WTC11 (cell line): ENCODE results near the gene ERAP2. TPM values are rescaled to one million over a fixed set of nuclear protein-coding genes. Genes with fewer than 3 reads are reported as not detected.

Experiments
- ATAC-seq: fragments of 200-7000 bp; cut with Tn5 transposase; 2 replicates; pipeline ENCODE4 v1.10.0; 2021; ENCODE audit warnings: mild to moderate bottlenecking, moderate library complexity
- CTCF ChIA-PET: fragments of 300-600 bp; sonication (Branson Sonifier 250); formaldehyde crosslinking; loops from one replicate; lab custom pipeline; 2021; ENCODE audit warnings: antibody characterized with exemption; lab: Charles Lee
- POLR2A ChIA-PET: fragments of 350-600 bp; sonication (Branson Sonifier 250); formaldehyde crosslinking; loops from one replicate; lab custom pipeline; 2021; ENCODE audit warnings: antibody characterized with exemption; lab: Charles Lee
- DNase-seq: peaks from one replicate; pipeline ENCODE4 v3.0.0; 2021; ENCODE audit warnings: low spot score
- H3K27ac Mint-ChIP-seq: 2 replicates; pipeline ENCODE4 v1.8.0; 2021; ENCODE audit warnings: mixed read lengths
- H3K27me3 Mint-ChIP-seq: 2 replicates; pipeline ENCODE4 v1.8.0; 2021; ENCODE audit warnings: low read depth, mild to moderate bottlenecking, moderate library complexity, mixed read lengths
- H3K36me3 Mint-ChIP-seq: 2 replicates; pipeline ENCODE4 v1.8.0; 2021; ENCODE audit warnings: mixed read lengths
- H3K4me1 Mint-ChIP-seq: 2 replicates; pipeline ENCODE4 v1.8.0; 2022; ENCODE audit warnings: mixed read lengths
- H3K4me3 Mint-ChIP-seq: 2 replicates; pipeline ENCODE4 v1.8.0; 2021; ENCODE audit warnings: mild to moderate bottlenecking, moderate library complexity, mixed read lengths
- H3K9me3 Mint-ChIP-seq: 2 replicates; pipeline ENCODE4 v1.8.0; 2021; ENCODE audit warnings: mixed read lengths
- AR ChIP-seq: fragments of 250-450 bp; sonication (Bioruptor Pico); IDR thresholded peaks from 2 replicates; pipeline ENCODE4 v1.9.0; 2021; ENCODE audit warnings: mild to moderate bottlenecking
- ATF2 ChIP-seq: sonication (generic); formaldehyde crosslinking; IDR thresholded peaks from 2 replicates; pipeline ENCODE4 v1.8.1; 2022; ENCODE audit warnings: low read depth, missing genetic modification reagents, borderline replicate concordance
- ATF3 ChIP-seq: sonication (generic); formaldehyde crosslinking; conservative IDR thresholded peaks from 2 replicates; pipeline ENCODE4 v1.8.1; 2022; ENCODE audit warnings: mild to moderate bottlenecking, missing genetic modification reagents
- ATF6 ChIP-seq: sonication (generic); formaldehyde crosslinking; IDR thresholded peaks from 2 replicates; pipeline ENCODE4 v1.8.1; 2023; ENCODE audit warnings: mild to moderate bottlenecking, missing genetic modification reagents
- CREM ChIP-seq: sonication (generic); formaldehyde crosslinking; IDR thresholded peaks from 2 replicates; pipeline ENCODE4 v1.8.1; 2022; ENCODE audit warnings: mild to moderate bottlenecking, missing genetic modification reagents, moderate library complexity
- GTF2I ChIP-seq: fragments of 250-450 bp; sonication (Bioruptor Pico); conservative IDR thresholded peaks from 2 replicates; pipeline ENCODE4 v1.4.0; 2021; ENCODE audit warnings: mild to moderate bottlenecking
- HMGA2 ChIP-seq: fragments of 250-450 bp; sonication (Bioruptor Pico); IDR thresholded peaks from 2 replicates; pipeline ENCODE4 v1.4.0; 2021; ENCODE audit warnings: mild to moderate bottlenecking, moderate library complexity
- IRF2 ChIP-seq: sonication (generic); formaldehyde crosslinking; IDR thresholded peaks from 2 replicates; pipeline ENCODE4 v1.8.0; 2022; ENCODE audit warnings: low read depth, missing genetic modification reagents, borderline replicate concordance
- KAT7 ChIP-seq: sonication (generic); formaldehyde crosslinking; IDR thresholded peaks from 2 replicates; pipeline ENCODE4 v1.8.1; 2023; ENCODE audit warnings: missing genetic modification reagents, mild to moderate bottlenecking, borderline replicate concordance
- NR1H2 ChIP-seq: sonication (generic); formaldehyde crosslinking; IDR thresholded peaks from 2 replicates; pipeline ENCODE4 v1.9.0; 2021; ENCODE audit warnings: mild to moderate bottlenecking, moderate library complexity, missing genetic modification reagents
- OVOL2 ChIP-seq: fragments of 250-450 bp; sonication (Bioruptor Pico); IDR thresholded peaks from 2 replicates; pipeline ENCODE4 v1.9.0; 2021; ENCODE audit warnings: mild to moderate bottlenecking, borderline replicate concordance
- PRRX2 ChIP-seq: fragments of 250-450 bp; sonication (Bioruptor Pico); IDR thresholded peaks from 2 replicates; pipeline ENCODE4 v1.8.0; 2021; ENCODE audit warnings: mild to moderate bottlenecking
- RELA ChIP-seq: sonication (generic); formaldehyde crosslinking; IDR thresholded peaks from 2 replicates; pipeline ENCODE4 v1.8.1; 2022; ENCODE audit warnings: missing genetic modification reagents, mild to moderate bottlenecking, borderline replicate concordance
- RORB ChIP-seq: fragments of 250-450 bp; sonication (Bioruptor Pico); IDR thresholded peaks from 2 replicates; pipeline ENCODE4 v1.9.0; 2021; ENCODE audit warnings: mild to moderate bottlenecking
- SP1 ChIP-seq: sonication (generic); formaldehyde crosslinking; conservative IDR thresholded peaks from 2 replicates; pipeline ENCODE4 v1.8.1; 2022; ENCODE audit warnings: missing genetic modification reagents
- TCF7 ChIP-seq: sonication (generic); formaldehyde crosslinking; IDR thresholded peaks from 2 replicates; pipeline ENCODE4 v1.8.0; 2022; ENCODE audit warnings: mild to moderate bottlenecking, low read depth, missing genetic modification reagents, moderate library complexity
- TEAD4 ChIP-seq: sonication (generic); formaldehyde crosslinking; IDR thresholded peaks from 2 replicates; pipeline ENCODE4 v1.8.0; 2022; ENCODE audit warnings: mild to moderate bottlenecking, missing genetic modification reagents
- ZNF121 ChIP-seq: sonication (generic); formaldehyde crosslinking; IDR thresholded peaks from 2 replicates; pipeline ENCODE4 v1.8.0; 2023; ENCODE audit warnings: missing genetic modification reagents
- ZNF219 ChIP-seq: sonication (generic); formaldehyde crosslinking; IDR thresholded peaks from 2 replicates; pipeline ENCODE4 v1.8.0; 2023; ENCODE audit warnings: missing genetic modification reagents, mild to moderate bottlenecking, borderline replicate concordance
- ZNF263 ChIP-seq: sonication (generic); formaldehyde crosslinking; IDR thresholded peaks from 2 replicates; pipeline ENCODE4 v1.8.1; 2022; ENCODE audit warnings: low read depth, mild to moderate bottlenecking, moderate library complexity, missing genetic modification reagents
- ZNF396 ChIP-seq: fragments of 250-450 bp; sonication (Bioruptor Pico); IDR thresholded peaks from 2 replicates; pipeline ENCODE4 v1.8.0; 2021; ENCODE audit warnings: mild to moderate bottlenecking, moderate library complexity, borderline replicate concordance
- total RNA-seq: library from RNA; stranded (reverse); gene quantifications from 3 replicates; pipeline ENCODE4 v1.2.3, GENCODE V29; 2021

ERAP2 gene
- total RNA-seq, 1 experiment from 2014 or later, result 0.13 TPM

- no peak for DNase-seq
- Mint-ChIP-seq H3K27me3 (no peaks in the 10 kb centered on the region), H3K36me3 (no peaks in the 10 kb centered on the region), H3K4me1 (no peaks in the 10 kb centered on the region), H3K27ac (no peak overlapping the region), H3K4me3 (no peak overlapping the region), H3K9me3 (no peaks in the 10 kb centered on the region)
- ATAC-seq, result no peak
- CTCF ChIA-PET, result no interaction called here
- POLR2A ChIA-PET, result no interaction called here
- TF ChIP-seq RORB (no peak), ZNF396 (CRISPR knock-in tag) (no peak), ZNF219 (CRISPR knock-in tag) (no peak), PRRX2 (CRISPR knock-in tag) (no peak)
These were observed 34.8 kb downstream of the ERAP2 start for GRCh38 chr5:96911139-96911538.

GRCh38 chr5:96913233-96913632 lies 36.9 kb downstream of the ERAP2 start:
- no peak for TF ChIP-seq OVOL2 (CRISPR knock-in tag)
- no peak for TF ChIP-seq IRF2 (CRISPR knock-in tag)
- no peak for TF ChIP-seq TEAD4
- TF ChIP-seq ZNF263 (CRISPR knock-in tag), result no peak
- no peak for TF ChIP-seq ATF2
- TF ChIP-seq ATF6 (CRISPR knock-in tag), result no peak
- TF ChIP-seq ATF3, result no peak
- no peak for TF ChIP-seq KAT7 (CRISPR knock-in tag)
- no peak for TF ChIP-seq NR1H2
- TF ChIP-seq CREM, result no peak
- no peak for TF ChIP-seq HMGA2 (CRISPR knock-in tag)
- no peak for TF ChIP-seq TCF7 (CRISPR knock-in tag)
- no peak for TF ChIP-seq RELA (CRISPR knock-in tag)
- TF ChIP-seq AR (CRISPR knock-in tag), result no peak
- no peak for TF ChIP-seq GTF2I (CRISPR knock-in tag)
- TF ChIP-seq SP1 (CRISPR knock-in tag), result no peak
- TF ChIP-seq PRRX2 (CRISPR knock-in tag), result no peak
- no peak for TF ChIP-seq ZNF121 (CRISPR knock-in tag)

More at GRCh38 chr5:96913233-96913632, 36.9 kb downstream of the ERAP2 start:
- POLR2A ChIA-PET, result interaction anchor here (0.6 kb wide), 1 partner anchor 952 kb away, joined by 5 read pairs; no protein-coding TSS in a partner anchor
- CTCF ChIA-PET, result no interaction called here
- DNase-seq, result no peak
- H3K27me3 Mint-ChIP-seq, result no peaks in the 10 kb centered on the region
- no peaks in the 10 kb centered on the region for H3K36me3 Mint-ChIP-seq
- H3K4me3 Mint-ChIP-seq, result no peak overlapping the region
- no peaks in the 10 kb centered on the region for H3K4me1 Mint-ChIP-seq
- ATAC-seq, result no peak
- H3K9me3 Mint-ChIP-seq, result no peaks in the 10 kb centered on the region
- H3K27ac Mint-ChIP-seq, result no peak overlapping the region
